SK-N-SH treated with all-trans-retinoic acid at 6 μM for 48 hours (cell line): ENCODE measurements around the gene ACVR1B.
A peak's percentile ranks its signal among the peaks of the same experiment; 100 is the strongest.

Experiments used
- ATAC-seq: fragments of 200-7000 bp; cut with Tn5 transposase; 3 replicates; pipeline ENCODE4 v1.9.1; 2020; ENCODE audit warnings: mild to moderate bottlenecking, moderate library complexity
- BACH2 ChIP-seq: fragments of 250-450 bp; sonication (Bioruptor Pico); IDR thresholded peaks from 2 replicates; pipeline ENCODE4 v1.9.0; 2021; ENCODE audit warnings: mild to moderate bottlenecking, borderline replicate concordance
- ESRRG ChIP-seq: fragments of 250-450 bp; sonication (Bioruptor Pico); IDR thresholded peaks from 2 replicates; pipeline ENCODE4 v1.6.1; 2021; ENCODE audit warnings: mild to moderate bottlenecking
- GLIS3 ChIP-seq: fragments of 250-450 bp; sonication (Bioruptor Pico); IDR thresholded peaks from 2 replicates; pipeline ENCODE4 v1.5.0; 2020; ENCODE audit warnings: mild to moderate bottlenecking, moderate library complexity
- ISL1 ChIP-seq: fragments of 250-450 bp; sonication (Bioruptor Pico); IDR thresholded peaks from 2 replicates; pipeline ENCODE4 v2.1.2; 2022; ENCODE audit warnings: mild to moderate bottlenecking, moderate library complexity
- PATZ1 ChIP-seq: fragments of 250-450 bp; sonication (Bioruptor Pico); IDR thresholded peaks from 2 replicates; pipeline ENCODE4 v1.8.0; 2020; ENCODE audit warnings: mild to moderate bottlenecking, moderate library complexity, borderline replicate concordance
- SNAI2 ChIP-seq: fragments of 250-450 bp; sonication (Bioruptor Pico); IDR thresholded peaks from 2 replicates; pipeline ENCODE4 v1.5.0; 2020; ENCODE audit warnings: mild to moderate bottlenecking, moderate library complexity
- TCF4 ChIP-seq: fragments of 250-450 bp; sonication (Bioruptor Pico); IDR thresholded peaks from 2 replicates; pipeline ENCODE4 v1.8.0; 2021; ENCODE audit warnings: mild to moderate bottlenecking, moderate library complexity, borderline replicate concordance
- ZC3H10 ChIP-seq: fragments of 250-450 bp; sonication (Bioruptor Pico); IDR thresholded peaks from 2 replicates; pipeline ENCODE4 v1.5.1; 2021; ENCODE audit warnings: mild to moderate bottlenecking, moderate library complexity
- ZFP3 ChIP-seq: fragments of 250-450 bp; sonication (Bioruptor Pico); IDR thresholded peaks from 2 replicates; pipeline ENCODE4 v1.5.0; 2020; ENCODE audit warnings: mild to moderate bottlenecking, moderate library complexity
- ZFP30 ChIP-seq: fragments of 450-650 bp; formaldehyde crosslinking; IDR thresholded peaks from 2 replicates; pipeline ENCODE4 v1.5.0; 2022; ENCODE audit warnings: mild to moderate bottlenecking, moderate library complexity
- ZNF8 ChIP-seq: fragments of 450-650 bp; formaldehyde crosslinking; IDR thresholded peaks from 2 replicates; pipeline ENCODE4 v1.5.0; 2020; ENCODE audit warnings: mild to moderate bottlenecking, moderate library complexity
- TF ChIP-seq, protein P1 (sequence below): fragments of 250-450 bp; sonication (Bioruptor Pico); IDR thresholded peaks from 2 replicates; pipeline ENCODE4 v1.5.1; 2021; ENCODE audit warnings: mild to moderate bottlenecking, moderate library complexity
- TF ChIP-seq, protein P2 (sequence below): fragments of 250-450 bp; sonication (Bioruptor Pico); IDR thresholded peaks from 2 replicates; pipeline ENCODE4 v1.8.0; 2021; ENCODE audit warnings: low read depth, mild to moderate bottlenecking, moderate library complexity, borderline replicate concordance

Gene ACVR1B

DNA sequence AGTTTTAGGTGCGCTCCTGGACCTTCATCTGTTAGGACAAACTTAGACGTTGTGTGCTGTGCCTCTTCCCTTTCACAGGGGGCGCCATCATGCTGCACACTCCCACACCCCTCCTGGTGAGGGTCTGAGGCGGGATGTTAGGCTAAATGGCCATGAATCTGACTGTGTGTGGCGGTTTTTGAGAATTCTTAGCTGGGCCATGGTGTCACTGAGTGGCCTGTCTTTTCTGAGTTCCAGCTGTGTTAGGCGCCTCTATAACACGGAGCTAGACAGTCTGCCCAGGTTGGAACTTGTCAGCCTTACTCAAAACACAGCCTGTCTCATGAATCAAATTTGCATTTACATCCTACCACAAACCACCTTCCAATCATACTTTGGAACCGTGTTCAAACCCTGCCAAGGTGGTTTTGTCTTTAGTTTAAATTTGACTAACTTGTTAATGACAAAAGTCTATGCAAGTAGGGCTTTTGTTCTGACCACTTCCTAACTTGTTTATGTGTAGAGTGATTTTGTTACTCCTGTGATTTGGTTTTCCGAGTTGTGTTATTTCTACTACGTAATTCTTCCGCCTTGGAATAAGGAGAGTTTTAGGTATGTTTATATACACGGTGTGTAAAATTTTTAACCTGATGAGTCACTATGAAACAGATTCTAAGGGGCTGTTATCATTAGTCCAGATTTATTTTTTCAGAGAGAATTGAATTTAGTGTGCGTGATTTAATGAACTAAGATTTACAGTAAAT is 19.6 kb downstream of the ACVR1B start:
- ATAC-seq: peak; percentile 74
- TF ChIP-seq ISL1 (CRISPR knock-in tag) (peak; percentile 39; the same call in 1 of the 2 replicates), PATZ1 (CRISPR knock-in tag) (no peak)

GRCh38 chr12:51971679-51972421 is 20.4 kb downstream of the ACVR1B start:
- no peak for ATAC-seq

GRCh38 chr12:51972422-51972812 is 20.9 kb downstream of the ACVR1B start:
- ATAC-seq: no peak
- TF ChIP-seq, protein P1, sequence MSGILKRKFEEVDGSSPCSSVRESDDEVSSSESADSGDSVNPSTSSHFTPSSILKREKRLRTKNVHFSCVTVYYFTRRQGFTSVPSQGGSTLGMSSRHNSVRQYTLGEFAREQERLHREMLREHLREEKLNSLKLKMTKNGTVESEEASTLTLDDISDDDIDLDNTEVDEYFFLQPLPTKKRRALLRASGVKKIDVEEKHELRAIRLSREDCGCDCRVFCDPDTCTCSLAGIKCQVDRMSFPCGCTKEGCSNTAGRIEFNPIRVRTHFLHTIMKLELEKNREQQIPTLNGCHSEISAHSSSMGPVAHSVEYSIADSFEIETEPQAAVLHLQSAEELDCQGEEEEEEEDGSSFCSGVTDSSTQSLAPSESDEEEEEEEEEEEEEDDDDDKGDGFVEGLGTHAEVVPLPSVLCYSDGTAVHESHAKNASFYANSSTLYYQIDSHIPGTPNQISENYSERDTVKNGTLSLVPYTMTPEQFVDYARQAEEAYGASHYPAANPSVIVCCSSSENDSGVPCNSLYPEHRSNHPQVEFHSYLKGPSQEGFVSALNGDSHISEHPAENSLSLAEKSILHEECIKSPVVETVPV: no peak
- no peak for TF ChIP-seq ZFP3

More at GRCh38 chr12:51971679-51972421, 20.4 kb downstream of the ACVR1B start:
- no peak for TF ChIP-seq ZFP30
- no peak for TF ChIP-seq ZNF8 (CRISPR knock-in tag)
- TF ChIP-seq ZC3H10 (CRISPR knock-in tag): no peak
- no peak for TF ChIP-seq TCF4
- TF ChIP-seq SNAI2: no peak
- TF ChIP-seq ESRRG (CRISPR knock-in tag): no peak

DNA sequence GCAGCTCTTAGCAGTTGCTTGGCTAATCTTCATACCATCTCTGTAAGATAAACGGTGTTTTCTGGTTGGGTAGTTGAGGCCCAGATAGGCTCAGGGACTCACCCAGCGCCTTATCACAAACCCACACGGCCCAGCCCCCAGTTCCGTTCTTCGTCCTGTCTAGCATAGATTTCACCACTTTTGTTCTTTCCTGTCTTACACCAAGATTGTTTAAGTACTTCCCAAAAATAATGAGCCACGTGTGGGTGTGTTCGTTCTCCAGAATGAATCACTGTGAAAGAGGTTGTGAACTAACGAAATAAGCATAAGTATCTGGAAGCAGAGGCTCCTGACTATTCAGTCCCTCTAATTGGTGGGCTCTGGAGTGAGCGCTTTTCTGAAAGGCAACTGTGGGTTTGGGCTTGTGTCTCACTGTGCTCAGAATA is 21.4 kb downstream of the ACVR1B start:
- TF ChIP-seq PATZ1 (CRISPR knock-in tag) (no peak), ZC3H10 (CRISPR knock-in tag) (no peak)
- TF ChIP-seq, protein P1: no peak
- TF ChIP-seq, protein P2, sequence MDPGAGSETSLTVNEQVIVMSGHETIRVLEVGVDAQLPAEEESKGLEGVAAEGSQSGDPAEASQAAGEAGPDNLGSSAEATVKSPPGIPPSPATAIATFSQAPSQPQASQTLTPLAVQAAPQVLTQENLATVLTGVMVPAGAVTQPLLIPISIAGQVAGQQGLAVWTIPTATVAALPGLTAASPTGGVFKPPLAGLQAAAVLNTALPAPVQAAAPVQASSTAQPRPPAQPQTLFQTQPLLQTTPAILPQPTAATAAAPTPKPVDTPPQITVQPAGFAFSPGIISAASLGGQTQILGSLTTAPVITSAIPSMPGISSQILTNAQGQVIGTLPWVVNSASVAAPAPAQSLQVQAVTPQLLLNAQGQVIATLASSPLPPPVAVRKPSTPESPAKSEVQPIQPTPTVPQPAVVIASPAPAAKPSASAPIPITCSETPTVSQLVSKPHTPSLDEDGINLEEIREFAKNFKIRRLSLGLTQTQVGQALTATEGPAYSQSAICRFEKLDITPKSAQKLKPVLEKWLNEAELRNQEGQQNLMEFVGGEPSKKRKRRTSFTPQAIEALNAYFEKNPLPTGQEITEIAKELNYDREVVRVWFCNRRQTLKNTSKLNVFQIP (CRISPR knock-in tag): no peak
- ATAC-seq: no peak

GRCh38 chr12:51973560-51973959 is 22.1 kb downstream of the ACVR1B start:
- ATAC-seq: no peak
- TF ChIP-seq GLIS3: no peak

GRCh38 chr12:51974646-51975045 is 23.1 kb downstream of the ACVR1B start:
- no peak for TF ChIP-seq BACH2 (CRISPR knock-in tag)
- ATAC-seq: no peak
